B cell (primary cell): ENCODE results near the gene CALR3. TPM values are rescaled to one million over a fixed set of nuclear protein-coding genes. Genes with fewer than 3 reads are reported as not detected.

Source experiments
- ATAC-seq: fragments of 200-7000 bp; cut with Tn5 transposase; one replicate; pipeline ENCODE4 v1.10.0; 2021; ENCODE audit warnings: low read depth, mild to moderate bottlenecking, moderate number of reproducible peaks, moderate library complexity
- CTCF ChIA-PET: fragments of 350-600 bp; sonication (Branson Sonifier 250); formaldehyde crosslinking; loops from one replicate; lab custom pipeline; 2021; ENCODE audit warnings: antibody characterized with exemption, inconsistent platforms; lab: Charles Lee
- POLR2A ChIA-PET: fragments of 350-600 bp; sonication (Branson Sonifier 250); formaldehyde crosslinking; loops from one replicate; lab custom pipeline; 2021; ENCODE audit warnings: antibody characterized with exemption; lab: Charles Lee
- DNase-seq: peaks from one replicate; pipeline ENCODE4 v3.0.0; 2013
- H2AFZ ChIP-seq: 2 replicates; pipeline ENCODE4 v1.6.1; 2012; ENCODE audit warnings: mild to moderate bottlenecking, low read depth, low read length; ENCODE audit not compliant: insufficient read depth, poor library complexity, severe bottlenecking
- H3K27ac ChIP-seq, 2 donors: 1 replicate in 1 of 2; 2 replicates in 1 of 2; pipeline ENCODE4 v1.5.1; 2012 to 2013; ENCODE audit warnings: low read length in 2 of 2, mild to moderate bottlenecking in 2 of 2, moderate library complexity in 1 of 2
- H3K27me3 ChIP-seq, 4 experiments: fragments of 200-600 bp in 1 of 4; sonication (generic) in 1 of 4; replicated peaks in 1 of 4; 1 replicate in 2 of 4; 2 replicates in 2 of 4; pipeline versions ENCODE4 v1.6.1 to v1.7.0; 2013 to 2016; ENCODE audit warnings: low read length in 3 of 4, mild to moderate bottlenecking in 2 of 4, mixed read lengths in 1 of 4, moderate library complexity in 1 of 4; ENCODE audit not compliant: insufficient read depth in 4 of 4, control insufficient read depth in 3 of 4; ENCODE audit errors: control extremely low read depth in 1 of 4
- H3K36me3 ChIP-seq, 2 experiments: replicated peaks in 1 of 2; 1 replicate in 1 of 2; 2 replicates in 1 of 2; pipeline versions ENCODE4 v1.6.1 to v1.7.1; 2013; ENCODE audit warnings: low read length in 1 of 2; ENCODE audit not compliant: insufficient read depth in 2 of 2, control insufficient read depth in 1 of 2; ENCODE audit errors: control extremely low read depth in 1 of 2, extremely low read depth in 1 of 2
- H3K4me1 ChIP-seq, 2 donors: fragments of 200-600 bp in 1 of 2; sonication (generic) in 1 of 2; 1 replicate in 1 of 2; 2 replicates in 1 of 2; pipeline versions ENCODE4 v1.5.1 to v1.6.1; 2013 to 2017; ENCODE audit warnings: low read length in 2 of 2; ENCODE audit not compliant: control insufficient read depth in 2 of 2, insufficient read depth in 2 of 2
- H3K4me2 ChIP-seq: replicated peaks from 2 replicates; pipeline ENCODE3; 2012; ENCODE audit warnings: mild to moderate bottlenecking, low read depth, low read length; ENCODE audit not compliant: poor library complexity, severe bottlenecking
- H3K4me3 ChIP-seq, 5 experiments: fragments of 200-600 bp in 1 of 5; sonication (generic) in 1 of 5; 1 replicate in 3 of 5; 2 replicates in 2 of 5; pipeline versions ENCODE4 v1.5.1 to v1.7.0; 2011 to 2016; ENCODE audit warnings: low read length in 4 of 5, mild to moderate bottlenecking in 4 of 5, low read depth in 2 of 5, control low read depth in 1 of 5, moderate library complexity in 1 of 5; ENCODE audit not compliant: insufficient read depth in 1 of 5; ENCODE audit errors: control extremely low read depth in 1 of 5, extremely low read depth in 1 of 5
- H3K79me2 ChIP-seq: fragments of 200-600 bp; sonication (generic); one replicate; pipeline ENCODE4 v1.6.0; 2016; ENCODE audit warnings: low read length; ENCODE audit not compliant: control insufficient read depth, insufficient read depth
- H3K9ac ChIP-seq: fragments of 200-600 bp; sonication (generic); 2 replicates; pipeline ENCODE4 v1.6.1; 2017; ENCODE audit warnings: mild to moderate bottlenecking, low read length, moderate library complexity
- H3K9me3 ChIP-seq, 3 donors: one replicate each; pipeline versions ENCODE4 v1.6.1 to v1.7.1; 2013; ENCODE audit warnings: low read length in 2 of 3; ENCODE audit not compliant: control insufficient read depth in 2 of 3, insufficient read depth in 1 of 3; ENCODE audit errors: control extremely low read depth in 1 of 3
- H4K20me1 ChIP-seq: 2 replicates; pipeline ENCODE4 v1.6.0; 2012; ENCODE audit warnings: mild to moderate bottlenecking, low read length; ENCODE audit not compliant: insufficient read depth, control insufficient read depth, poor library complexity, severe bottlenecking
- H3K27ac Mint-ChIP-seq: one replicate; pipeline ENCODE4 v1.8.0; 2021; ENCODE audit warnings: mixed read lengths
- H3K27me3 Mint-ChIP-seq: one replicate; pipeline ENCODE4 v1.8.0; 2021; ENCODE audit warnings: mixed read lengths
- H3K4me1 Mint-ChIP-seq: one replicate; pipeline ENCODE4 v1.8.0; 2021; ENCODE audit warnings: mixed read lengths
- H3K4me3 Mint-ChIP-seq: one replicate; pipeline ENCODE4 v1.8.0; 2021; ENCODE audit warnings: mixed read lengths
- H3K9me3 Mint-ChIP-seq: one replicate; pipeline ENCODE4 v1.8.0; 2022; ENCODE audit warnings: mixed read lengths; ENCODE audit not compliant: insufficient read depth
- EZH2 ChIP-seq: IDR thresholded peaks from 2 replicates; pipeline ENCODE4 v1.6.1; 2012; ENCODE audit warnings: borderline replicate concordance, low read depth, mild to moderate bottlenecking, moderate library complexity, low read length; ENCODE audit not compliant: insufficient read depth, poor library complexity, severe bottlenecking
- WGBS: methylation state at CpG from one replicate; pipeline ENCODE4 v1.1.5; 2013; ENCODE audit warnings: missing lambda C conversion rate; ENCODE audit not compliant: insufficient coverage; 5-methylcytosine and 5-hydroxymethylcytosine counted together
- intact Hi-C: fragments of 100-400 bp; cut with micrococcal nuclease; formaldehyde crosslinking; loops from one replicate; pipeline ENCODE4 v1.10.0; 2022
- polyA plus RNA-seq: library from polyadenylated mRNA; depleted of rRNA; stranded (reverse); fragments of >200 nt; gene quantifications from 2 replicates; pipeline ENCODE4 v1.2.3, GENCODE V29; 2012
- total RNA-seq, 2 donors: library from RNA; stranded (reverse); fragments of 120-200 nt in 1 of 2; gene quantifications; 1 replicate in 1 of 2; 2 replicates in 1 of 2; pipeline versions ENCODE4 v1.2.3 to v1.2.4, GENCODE V29; 2013 to 2022
- TF ChIP-seq, protein P1 (sequence below): fragments of 200-600 bp; IDR thresholded peaks from one replicate; pipeline ENCODE4 v1.8.0; 2022; ENCODE audit warnings: antibody characterized with exemption, mild to moderate bottlenecking

CALR3 gene
- total and polyA plus RNA-seq, 2 donors (not counting 1 experiment from before 2014, with no cell fraction given) = 0.44 TPM; not detected in 1

DNA sequence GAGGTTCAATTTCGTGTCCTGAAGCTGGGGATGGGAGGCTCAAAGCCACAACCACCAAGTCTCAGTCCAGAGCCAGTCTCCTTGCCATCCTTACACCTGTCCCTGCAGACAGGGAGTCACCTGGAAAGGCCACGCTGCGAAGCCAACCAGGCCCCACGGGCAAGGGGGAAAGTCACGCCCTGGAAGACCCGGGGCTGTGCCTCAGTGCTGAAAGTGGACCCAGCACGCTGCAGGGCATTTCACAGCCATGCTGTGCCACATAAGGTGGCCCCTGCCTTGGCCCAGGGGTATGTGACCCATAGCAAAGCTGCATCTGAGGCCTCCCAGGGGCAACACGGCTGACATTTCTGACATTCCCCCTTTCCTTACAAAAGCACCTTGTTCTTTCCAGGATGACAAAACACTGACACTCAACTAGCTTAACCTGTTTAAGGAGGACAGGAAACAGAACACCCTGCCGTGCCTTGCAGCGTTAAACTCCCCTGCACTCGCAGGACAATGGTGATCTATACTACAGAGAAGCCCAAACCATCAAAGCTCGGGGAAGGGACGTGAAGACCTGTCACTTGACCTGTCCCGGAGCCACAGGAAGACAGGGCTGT is 31.5 kb upstream of the CALR3 start:
- POLR2A ChIA-PET = no interaction called here

More for the DNA sequence above, 31.5 kb upstream of the CALR3 start:
- ATAC-seq (no peak), DNase-seq (no peak)
- peaks cover 13% of the 10 kb centered on the region for H3K79me2 ChIP-seq
- H3K4me3 ChIP-seq = no peak overlapping the region
- Mint-ChIP-seq H3K27me3 (no peaks in the 10 kb centered on the region), H3K4me1 (no peaks in the 10 kb centered on the region), H3K27ac (no peak overlapping the region), H3K4me3 (no peak overlapping the region), H3K9me3 (no peaks in the 10 kb centered on the region)
- WGBS = 91% methylated on average over 14 of the region's 14 CpGs
- H3K27ac ChIP-seq = no peak overlapping the region
- H3K4me2 ChIP-seq = no peak overlapping the region
- no peak for TF ChIP-seq EZH2
- TF ChIP-seq, protein P1, sequence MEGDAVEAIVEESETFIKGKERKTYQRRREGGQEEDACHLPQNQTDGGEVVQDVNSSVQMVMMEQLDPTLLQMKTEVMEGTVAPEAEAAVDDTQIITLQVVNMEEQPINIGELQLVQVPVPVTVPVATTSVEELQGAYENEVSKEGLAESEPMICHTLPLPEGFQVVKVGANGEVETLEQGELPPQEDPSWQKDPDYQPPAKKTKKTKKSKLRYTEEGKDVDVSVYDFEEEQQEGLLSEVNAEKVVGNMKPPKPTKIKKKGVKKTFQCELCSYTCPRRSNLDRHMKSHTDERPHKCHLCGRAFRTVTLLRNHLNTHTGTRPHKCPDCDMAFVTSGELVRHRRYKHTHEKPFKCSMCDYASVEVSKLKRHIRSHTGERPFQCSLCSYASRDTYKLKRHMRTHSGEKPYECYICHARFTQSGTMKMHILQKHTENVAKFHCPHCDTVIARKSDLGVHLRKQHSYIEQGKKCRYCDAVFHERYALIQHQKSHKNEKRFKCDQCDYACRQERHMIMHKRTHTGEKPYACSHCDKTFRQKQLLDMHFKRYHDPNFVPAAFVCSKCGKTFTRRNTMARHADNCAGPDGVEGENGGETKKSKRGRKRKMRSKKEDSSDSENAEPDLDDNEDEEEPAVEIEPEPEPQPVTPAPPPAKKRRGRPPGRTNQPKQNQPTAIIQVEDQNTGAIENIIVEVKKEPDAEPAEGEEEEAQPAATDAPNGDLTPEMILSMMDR = no peak
- H4K20me1 ChIP-seq = peaks cover 40% of the 10 kb centered on the region
- CTCF ChIA-PET = interaction anchor here (0.6 to 1.2 kb wide), 4 partner anchors 86 to 370 kb away, joined by 3 to 5 read pairs (median 3); partner anchors contain the start of gene SMIM7
- no peak overlapping the region for H3K9ac ChIP-seq
- intact Hi-C loops = no loop called here
- H3K36me3 ChIP-seq = peaks cover 0 to 93% of the 10 kb centered on the region in 2 experiments
- H2AFZ ChIP-seq = no peak overlapping the region
- H3K9me3 ChIP-seq = no peaks in the 10 kb centered on the region
- no peaks in the 10 kb centered on the region for H3K27me3 ChIP-seq
- H3K4me1 ChIP-seq = no peaks in the 10 kb centered on the region
